Gastroesophageal sphincter (tissue), 4 donors: ENCODE measurements around the gene CTIF. TPM values are rescaled to one million over a fixed set of nuclear protein-coding genes. Genes with fewer than 3 reads are reported as not detected.

Source experiments
- ATAC-seq: fragments of 150-250 bp; one replicate; pipeline ENCODE4 v1.9.1; 2016; ENCODE audit warnings: mild to moderate bottlenecking, moderate library complexity
- H3K27ac ChIP-seq, 4 donors: fragments of 200-600 bp; sonication (generic) in 3 of 4; 1 replicate in 3 of 4; 2 replicates in 1 of 4; pipeline ENCODE4 v1.5.1; 2016 to 2019
- H3K27me3 ChIP-seq: fragments of 200-600 bp; sonication (generic); one replicate; pipeline ENCODE4 v1.5.1; 2019
- H3K36me3 ChIP-seq, 2 donors: fragments of 200-600 bp; sonication (generic); one replicate each; pipeline ENCODE4 v1.5.1; 2019; ENCODE audit warnings: control low read depth in 1 of 2
- H3K4me1 ChIP-seq, 3 donors: fragments of 200-600 bp; sonication (generic); 1 replicate in 2 of 3; 2 replicates in 1 of 3; pipeline ENCODE4 v1.5.1; 2016 to 2019; ENCODE audit warnings: control low read depth in 2 of 3
- H3K4me3 ChIP-seq, 2 donors: fragments of 200-600 bp; sonication (generic); one replicate each; pipeline ENCODE4 v1.5.1; 2019; ENCODE audit warnings: mild to moderate bottlenecking in 1 of 2, moderate library complexity in 1 of 2
- H3K9me3 ChIP-seq, 3 donors: fragments of 200-600 bp; sonication (generic); one replicate each; pipeline ENCODE4 v1.5.1; 2017 to 2019; ENCODE audit warnings: control low read depth in 2 of 3
- CTCF ChIP-seq, 4 experiments: fragments of 200-600 bp in 2 of 4; fragments of 450-650 bp in 2 of 4; sonication (generic) in 1 of 4; IDR thresholded peaks; one replicate each; pipeline ENCODE4 v1.5.1; 2017 to 2019; ENCODE audit warnings: antibody characterized with exemption in 4 of 4, mild to moderate bottlenecking in 2 of 4, moderate library complexity in 2 of 4
- EP300 ChIP-seq: sonication (generic); formaldehyde crosslinking; IDR thresholded peaks from one replicate; pipeline ENCODE4 v1.6.1; 2017; ENCODE audit warnings: antibody characterized with exemption, mild to moderate bottlenecking
- POLR2A ChIP-seq, 2 donors: fragments of 450-650 bp; IDR thresholded peaks; one replicate each; pipeline ENCODE4 v1.6.1; 2017; ENCODE audit warnings: antibody characterized with exemption in 2 of 2, mild to moderate bottlenecking in 2 of 2, moderate library complexity in 1 of 2
- POLR2AphosphoS5 ChIP-seq: sonication (generic); formaldehyde crosslinking; IDR thresholded peaks from one replicate; pipeline ENCODE4 v1.6.1; 2017; ENCODE audit warnings: antibody characterized with exemption
- WGBS, 2 donors: methylation state at CpG; one replicate each; pipeline ENCODE4 v1.1.5; 2018; ENCODE audit warnings: low coverage in 1 of 2; 5-methylcytosine and 5-hydroxymethylcytosine counted together
- total RNA-seq, 4 donors: library from RNA; depleted of rRNA; stranded (reverse); fragments of >200 nt; gene quantifications; one replicate each; pipeline ENCODE4 v1.1.0, GENCODE V29; 2016

CTIF gene
- total RNA-seq, 4 donors from 2014 or later, result 31.4 to 124 (median 78.1) TPM

- Histone ChIP-seq H3K27me3 (no peaks in the 10 kb centered on the region), H3K4me3 (no peak overlapping the region), H3K27ac (no peak overlapping the region), H3K9me3 (no peaks in the 10 kb centered on the region), H3K4me1 (peaks cover 0 to 25% (median 0%) of the 10 kb centered on the region in 3 donors), H3K36me3 (peaks cover 0 to 22% of the 10 kb centered on the region in 2 donors)
- 84 to 87% methylated on average over 3 to 4 of the region's 4 CpGs for WGBS, 2 donors
- ATAC-seq, result no peak
- TF ChIP-seq CTCF (IDR thresholded peaks at IDR 0.05), result no peak
- TF ChIP-seq POLR2A (IDR thresholded peaks at IDR 0.05), result no peak
- no peak for TF ChIP-seq POLR2AphosphoS5
- TF ChIP-seq EP300, result no peak
Measured at GRCh38 chr18:48795696-48796095, 256.9 kb downstream of the CTIF start.

- ATAC-seq, result no peak
- Histone ChIP-seq H3K4me1 (peaks cover 0 to 24% (median 0%) of the 10 kb centered on the region in 3 donors), H3K4me3 (no peak overlapping the region), H3K27ac (peak overlapping the region in 2 of 4 donors; percentile 1 to 22), H3K9me3 (no peaks in the 10 kb centered on the region), H3K36me3 (peaks cover 0 to 23% of the 10 kb centered on the region in 2 donors), H3K27me3 (no peaks in the 10 kb centered on the region)
- WGBS, 2 donors, result 100% methylated on average over 1 of the region's 6 CpGs
- TF ChIP-seq CTCF (IDR thresholded peaks at IDR 0.05) (no peak), EP300 (no peak), POLR2AphosphoS5 (no peak), POLR2A (IDR thresholded peaks at IDR 0.05) (no peak)
Measured at GRCh38 chr18:48796491-48797205, 257.8 kb downstream of the CTIF start.

- Histone ChIP-seq H3K27ac (peak overlapping the region in 3 of 4 donors; percentile 22 to 53 (median 31)), H3K4me1 (peaks cover 0 to 30% (median 0%) of the 10 kb centered on the region in 3 donors), H3K36me3 (peaks cover 0 to 27% of the 10 kb centered on the region in 2 donors), H3K9me3 (no peaks in the 10 kb centered on the region), H3K4me3 (no peak overlapping the region), H3K27me3 (no peaks in the 10 kb centered on the region)
- peak; percentile 24 for ATAC-seq
- WGBS, 2 donors, result 35 to 36% methylated on average over 3 to 4 of the region's 9 CpGs
- TF ChIP-seq POLR2AphosphoS5 (no peak), POLR2A (IDR thresholded peaks at IDR 0.05) (no peak), EP300 (no peak), CTCF (IDR thresholded peaks at IDR 0.05) (no peak)
Measured at GRCh38 chr18:48797841-48798255, 259.0 kb downstream of the CTIF start.

- Histone ChIP-seq H3K27me3 (no peaks in the 10 kb centered on the region), H3K4me1 (peaks cover 0 to 37% (median 0%) of the 10 kb centered on the region in 3 donors), H3K36me3 (peaks cover 0 to 30% of the 10 kb centered on the region in 2 donors), H3K27ac (peak overlapping the region in 2 of 4 donors; percentile 41 to 54), H3K4me3 (no peak overlapping the region), H3K9me3 (no peaks in the 10 kb centered on the region)
- WGBS, 2 donors, result 71 to 80% methylated on average over 5 to 6 of the region's 17 CpGs
- TF ChIP-seq POLR2A (IDR thresholded peaks at IDR 0.05) (no peak), EP300 (no peak), CTCF (IDR thresholded peaks at IDR 0.05) (no peak), POLR2AphosphoS5 (no peak)
- no peak for ATAC-seq
Measured at GRCh38 chr18:48798334-48799245, 259.8 kb downstream of the CTIF start.
